HepG2 (cell line): ENCODE data around the gene GNB1. TPM values are rescaled to one million over a fixed set of nuclear protein-coding genes. Genes with fewer than 3 reads are reported as not detected.

Experiments used
- CBFB ChIP-seq: sonication (generic); formaldehyde crosslinking; IDR thresholded peaks from 2 replicates; pipeline ENCODE4 v1.4.0; 2020; ENCODE audit warnings: missing genetic modification reagents
- E2F1 ChIP-seq: sonication (generic); formaldehyde crosslinking; IDR thresholded peaks from 2 replicates; pipeline ENCODE4 v1.5.0; 2020; ENCODE audit warnings: missing genetic modification reagents
- FOXK1 ChIP-seq: sonication (generic); formaldehyde crosslinking; IDR thresholded peaks from 2 replicates; pipeline ENCODE4 v1.4.0; 2020; ENCODE audit warnings: low read depth, missing genetic modification reagents, borderline replicate concordance
- GABPB1 ChIP-seq: IDR thresholded peaks from 2 replicates; pipeline ENCODE4 v1.6.1; 2016; ENCODE audit warnings: mild to moderate bottlenecking, missing genetic modification reagents, moderate library complexity, missing compliant biosample characterization
- KDM2A ChIP-seq: sonication (generic); formaldehyde crosslinking; IDR thresholded peaks from 2 replicates; pipeline ENCODE4 v1.4.0; 2020; ENCODE audit warnings: low read depth, missing genetic modification reagents, borderline replicate concordance
- NR2F2 ChIP-seq: IDR thresholded peaks from 2 replicates; pipeline ENCODE4 v1.6.1; 2012; ENCODE audit warnings: low read depth, inconsistent platforms, borderline replicate concordance
- RCOR2 ChIP-seq: IDR thresholded peaks from 2 replicates; pipeline ENCODE4 v1.6.1; 2016; ENCODE audit warnings: missing biosample characterization, missing genetic modification reagents
- TRAFD1 ChIP-seq: sonication (generic); formaldehyde crosslinking; IDR thresholded peaks from 2 replicates; pipeline ENCODE4 v1.5.1; 2020; ENCODE audit warnings: missing genetic modification reagents, mild to moderate bottlenecking, borderline replicate concordance
- U2AF2 ChIP-seq: fragments of 200-400 bp; formaldehyde crosslinking; IDR thresholded peaks from 2 replicates; pipeline ENCODE4 v1.6.1; 2017; ENCODE audit warnings: low read depth, mild to moderate bottlenecking, low read length
- UBTF ChIP-seq: sonication (generic); formaldehyde crosslinking; IDR thresholded peaks from 2 replicates; pipeline ENCODE4 v1.4.0; 2020; ENCODE audit warnings: mild to moderate bottlenecking, missing genetic modification reagents
- ZBTB25 ChIP-seq: IDR thresholded peaks from 2 replicates; pipeline ENCODE4 v1.6.1; 2018; ENCODE audit warnings: missing genetic modification reagents
- ZNF354B ChIP-seq: sonication (generic); formaldehyde crosslinking; IDR thresholded peaks from 2 replicates; pipeline ENCODE4 v1.8.0; 2022; ENCODE audit warnings: mild to moderate bottlenecking, missing genetic modification reagents
- ZNF501 ChIP-seq: sonication (generic); formaldehyde crosslinking; IDR thresholded peaks from 2 replicates; pipeline ENCODE4 v1.5.1; 2020; ENCODE audit warnings: mild to moderate bottlenecking, moderate library complexity, missing genetic modification reagents
- ZNF549 ChIP-seq: sonication (generic); formaldehyde crosslinking; IDR thresholded peaks from 2 replicates; pipeline ENCODE4 v1.5.0; 2020; ENCODE audit warnings: missing genetic modification reagents
- ZNF687 ChIP-seq: sonication (generic); formaldehyde crosslinking; IDR thresholded peaks from 2 replicates; pipeline ENCODE4 v1.5.1; 2020; ENCODE audit warnings: mild to moderate bottlenecking, missing genetic modification reagents, moderate library complexity
- ZSCAN12 ChIP-seq: sonication (generic); formaldehyde crosslinking; IDR thresholded peaks from 2 replicates; pipeline ENCODE4 v1.9.0; 2021; ENCODE audit warnings: mild to moderate bottlenecking, missing genetic modification reagents
- polyA plus RNA-seq, 8 experiments: library from polyadenylated mRNA; depleted of rRNA in 3 of 8; stranded (reverse) in 7 of 8; unstranded in 1 of 8; fragments of >200 nt; fragmentation: Illumina TruSeq in 4 of 8; extraction: Trizol in 4 of 8; gene quantifications; 2 replicates each; pipeline versions ENCODE4 v1.2.1 to v1.2.3, GENCODE V29; 2011 to 2016; ENCODE audit warnings: low read depth in 4 of 8, missing spikeins in 1 of 8, mixed read lengths in 1 of 8; ENCODE audit not compliant: insufficient read depth in 1 of 8
- total RNA-seq, 5 experiments: library from RNA; depleted of rRNA; stranded (reverse); fragments of >200 nt; fragmentation: Illumina TruSeq; extraction: Trizol; gene quantifications; 2 replicates each; pipeline ENCODE4 v1.2.3, GENCODE V29; 2016; ENCODE audit warnings: low read depth in 1 of 5

Gene GNB1
- total and polyA plus RNA-seq, 2 of the 13 experiments (the other 11 are each of a cell fraction or from before 2014, with no cell fraction given), result 66.2 to 327 TPM

GRCh38 chr1:1782399-1783221 is 108.3 kb downstream of the GNB1 start (continued):
- TF ChIP-seq TRAFD1 (CRISPR knock-in tag) (0 out of 2 replicates have a peak, but pooled peaks have one; percentile 70), ZSCAN12 (no peak), E2F1 (0 out of 2 replicates have a peak, but pooled peaks have one; percentile 54), ZNF501 (CRISPR knock-in tag) (0 out of 2 replicates have a peak, but pooled peaks have one; percentile 27), ZNF549 (CRISPR knock-in tag) (no peak), UBTF (CRISPR knock-in tag) (peak; percentile 26; the same call in 1 of the 2 replicates), CBFB (CRISPR knock-in tag) (0 out of 2 replicates have a peak, but pooled peaks have one; percentile 6), ZBTB25 (CRISPR knock-in tag) (peak; percentile 36; the same call in 1 of the 2 replicates), NR2F2 (peak; percentile 30; the same call in 1 of the 2 replicates), RCOR2 (CRISPR knock-in tag) (no peak), U2AF2 (peak; percentile 66; the same call in 1 of the 2 replicates), ZNF354B (0 out of 2 replicates have a peak, but pooled peaks have one; percentile 60), GABPB1 (peak; percentile 83), ZNF687 (CRISPR knock-in tag) (peak; percentile 95), KDM2A (CRISPR knock-in tag) (peak; percentile 90), FOXK1 (CRISPR knock-in tag) (0 out of 2 replicates have a peak, but pooled peaks have one; percentile 38)
